B cell (primary cell): ENCODE data around the gene PKNOX2. TPM values are rescaled to one million over a fixed set of nuclear protein-coding genes. Genes with fewer than 3 reads are reported as not detected.

Experiments
- ATAC-seq: fragments of 200-7000 bp; cut with Tn5 transposase; one replicate; pipeline ENCODE4 v1.10.0; 2021; ENCODE audit warnings: low read depth, mild to moderate bottlenecking, moderate number of reproducible peaks, moderate library complexity
- CTCF ChIA-PET: fragments of 350-600 bp; sonication (Branson Sonifier 250); formaldehyde crosslinking; loops from one replicate; lab custom pipeline; 2021; ENCODE audit warnings: antibody characterized with exemption, inconsistent platforms; lab: Charles Lee
- POLR2A ChIA-PET: fragments of 350-600 bp; sonication (Branson Sonifier 250); formaldehyde crosslinking; loops from one replicate; lab custom pipeline; 2021; ENCODE audit warnings: antibody characterized with exemption; lab: Charles Lee
- DNase-seq: peaks from one replicate; pipeline ENCODE4 v3.0.0; 2013
- H2AFZ ChIP-seq: 2 replicates; pipeline ENCODE4 v1.6.1; 2012; ENCODE audit warnings: mild to moderate bottlenecking, low read depth, low read length; ENCODE audit not compliant: insufficient read depth, poor library complexity, severe bottlenecking
- H3K27ac ChIP-seq, 2 donors: 1 replicate in 1 of 2; 2 replicates in 1 of 2; pipeline ENCODE4 v1.5.1; 2012 to 2013; ENCODE audit warnings: low read length in 2 of 2, mild to moderate bottlenecking in 2 of 2, moderate library complexity in 1 of 2
- H3K27me3 ChIP-seq, 4 experiments: fragments of 200-600 bp in 1 of 4; sonication (generic) in 1 of 4; replicated peaks in 1 of 4; 1 replicate in 2 of 4; 2 replicates in 2 of 4; pipeline versions ENCODE4 v1.6.1 to v1.7.0; 2013 to 2016; ENCODE audit warnings: low read length in 3 of 4, mild to moderate bottlenecking in 2 of 4, mixed read lengths in 1 of 4, moderate library complexity in 1 of 4; ENCODE audit not compliant: insufficient read depth in 4 of 4, control insufficient read depth in 3 of 4; ENCODE audit errors: control extremely low read depth in 1 of 4
- H3K36me3 ChIP-seq, 2 experiments: replicated peaks in 1 of 2; 1 replicate in 1 of 2; 2 replicates in 1 of 2; pipeline versions ENCODE4 v1.6.1 to v1.7.1; 2013; ENCODE audit warnings: low read length in 1 of 2; ENCODE audit not compliant: insufficient read depth in 2 of 2, control insufficient read depth in 1 of 2; ENCODE audit errors: control extremely low read depth in 1 of 2, extremely low read depth in 1 of 2
- H3K4me1 ChIP-seq, 2 donors: fragments of 200-600 bp in 1 of 2; sonication (generic) in 1 of 2; 1 replicate in 1 of 2; 2 replicates in 1 of 2; pipeline versions ENCODE4 v1.5.1 to v1.6.1; 2013 to 2017; ENCODE audit warnings: low read length in 2 of 2; ENCODE audit not compliant: control insufficient read depth in 2 of 2, insufficient read depth in 2 of 2
- H3K4me2 ChIP-seq: replicated peaks from 2 replicates; pipeline ENCODE3; 2012; ENCODE audit warnings: mild to moderate bottlenecking, low read depth, low read length; ENCODE audit not compliant: poor library complexity, severe bottlenecking
- H3K4me3 ChIP-seq, 5 experiments: fragments of 200-600 bp in 1 of 5; sonication (generic) in 1 of 5; 1 replicate in 3 of 5; 2 replicates in 2 of 5; pipeline versions ENCODE4 v1.5.1 to v1.7.0; 2011 to 2016; ENCODE audit warnings: low read length in 4 of 5, mild to moderate bottlenecking in 4 of 5, low read depth in 2 of 5, control low read depth in 1 of 5, moderate library complexity in 1 of 5; ENCODE audit not compliant: insufficient read depth in 1 of 5; ENCODE audit errors: control extremely low read depth in 1 of 5, extremely low read depth in 1 of 5
- H3K79me2 ChIP-seq: fragments of 200-600 bp; sonication (generic); one replicate; pipeline ENCODE4 v1.6.0; 2016; ENCODE audit warnings: low read length; ENCODE audit not compliant: control insufficient read depth, insufficient read depth
- H3K9ac ChIP-seq: fragments of 200-600 bp; sonication (generic); 2 replicates; pipeline ENCODE4 v1.6.1; 2017; ENCODE audit warnings: mild to moderate bottlenecking, low read length, moderate library complexity
- H3K9me3 ChIP-seq, 3 donors: one replicate each; pipeline versions ENCODE4 v1.6.1 to v1.7.1; 2013; ENCODE audit warnings: low read length in 2 of 3; ENCODE audit not compliant: control insufficient read depth in 2 of 3, insufficient read depth in 1 of 3; ENCODE audit errors: control extremely low read depth in 1 of 3
- H4K20me1 ChIP-seq: 2 replicates; pipeline ENCODE4 v1.6.0; 2012; ENCODE audit warnings: mild to moderate bottlenecking, low read length; ENCODE audit not compliant: insufficient read depth, control insufficient read depth, poor library complexity, severe bottlenecking
- H3K27ac Mint-ChIP-seq: one replicate; pipeline ENCODE4 v1.8.0; 2021; ENCODE audit warnings: mixed read lengths
- H3K27me3 Mint-ChIP-seq: one replicate; pipeline ENCODE4 v1.8.0; 2021; ENCODE audit warnings: mixed read lengths
- H3K4me1 Mint-ChIP-seq: one replicate; pipeline ENCODE4 v1.8.0; 2021; ENCODE audit warnings: mixed read lengths
- H3K4me3 Mint-ChIP-seq: one replicate; pipeline ENCODE4 v1.8.0; 2021; ENCODE audit warnings: mixed read lengths
- H3K9me3 Mint-ChIP-seq: one replicate; pipeline ENCODE4 v1.8.0; 2022; ENCODE audit warnings: mixed read lengths; ENCODE audit not compliant: insufficient read depth
- CTCF ChIP-seq: fragments of 200-600 bp; IDR thresholded peaks from one replicate; pipeline ENCODE4 v1.8.0; 2022; ENCODE audit warnings: antibody characterized with exemption, mild to moderate bottlenecking
- EZH2 ChIP-seq: IDR thresholded peaks from 2 replicates; pipeline ENCODE4 v1.6.1; 2012; ENCODE audit warnings: borderline replicate concordance, low read depth, mild to moderate bottlenecking, moderate library complexity, low read length; ENCODE audit not compliant: insufficient read depth, poor library complexity, severe bottlenecking
- WGBS: methylation state at CpG from one replicate; pipeline ENCODE4 v1.1.5; 2013; ENCODE audit warnings: missing lambda C conversion rate; ENCODE audit not compliant: insufficient coverage; 5-methylcytosine and 5-hydroxymethylcytosine counted together
- intact Hi-C: fragments of 100-400 bp; cut with micrococcal nuclease; formaldehyde crosslinking; loops from one replicate; pipeline ENCODE4 v1.10.0; 2022
- polyA plus RNA-seq: library from polyadenylated mRNA; depleted of rRNA; stranded (reverse); fragments of >200 nt; gene quantifications from 2 replicates; pipeline ENCODE4 v1.2.3, GENCODE V29; 2012
- total RNA-seq, 2 donors: library from RNA; stranded (reverse); fragments of 120-200 nt in 1 of 2; gene quantifications; 1 replicate in 1 of 2; 2 replicates in 1 of 2; pipeline versions ENCODE4 v1.2.3 to v1.2.4, GENCODE V29; 2013 to 2022

Gene PKNOX2
- total and polyA plus RNA-seq, 2 donors (not counting 1 experiment from before 2014, with no cell fraction given), result not detected

GRCh38 chr11:125412177-125412496 is 247.6 kb downstream of the PKNOX2 start:
- H3K4me1 Mint-ChIP-seq, result no peaks in the 10 kb centered on the region
- Histone ChIP-seq H2AFZ (no peak overlapping the region), H3K27ac (no peak overlapping the region), H3K4me2 (no peak overlapping the region), H3K9me3 (no peaks in the 10 kb centered on the region), H3K4me1 (no peaks in the 10 kb centered on the region), H3K9ac (no peak overlapping the region), H3K27me3 (peaks cover 0 to 2% (median 0%) of the 10 kb centered on the region in 4 experiments), H4K20me1 (no peaks in the 10 kb centered on the region), H3K4me3 (no peak overlapping the region), H3K36me3 (no peaks in the 10 kb centered on the region), H3K79me2 (no peaks in the 10 kb centered on the region)
- H3K9me3 Mint-ChIP-seq, result no peaks in the 10 kb centered on the region
- ChIA-PET POLR2A (no interaction called here), CTCF (no interaction called here)
- DNase-seq, result no peak
- no peak overlapping the region for H3K27ac Mint-ChIP-seq
- no peak overlapping the region for H3K4me3 Mint-ChIP-seq
- no peak for TF ChIP-seq EZH2
- TF ChIP-seq CTCF, result no peak
- 89% methylated on average over 5 of the region's 7 CpGs for WGBS
- H3K27me3 Mint-ChIP-seq, result peaks cover 26% of the 10 kb centered on the region
- ATAC-seq, result no peak
- intact Hi-C loops, result no loop called here

GRCh38 chr11:125412509-125412908 is 248.0 kb downstream of the PKNOX2 start:
- DNase-seq (no peak), ATAC-seq (no peak)
- H3K27me3 Mint-ChIP-seq, result peaks cover 24% of the 10 kb centered on the region
- no peak overlapping the region for H3K4me2 ChIP-seq
- H3K27me3 ChIP-seq, result peaks cover 0 to 2% (median 0%) of the 10 kb centered on the region in 4 experiments
- no peaks in the 10 kb centered on the region for H3K36me3 ChIP-seq
- H3K79me2 ChIP-seq, result no peaks in the 10 kb centered on the region
- H3K9me3 ChIP-seq, result no peaks in the 10 kb centered on the region
- no peak for TF ChIP-seq CTCF
- no peak for TF ChIP-seq EZH2
- no peak overlapping the region for H3K9ac ChIP-seq
- no peaks in the 10 kb centered on the region for H3K4me1 ChIP-seq
- ChIA-PET CTCF (interaction anchor here (3.0 kb wide), 1 partner anchor 8 kb away, joined by 17 read pairs; no protein-coding TSS in a partner anchor), POLR2A (no interaction called here)
- 79% methylated on average over 5 of the region's 7 CpGs for whole genome bisulfite sequencing
- H3K9me3 Mint-ChIP-seq, result no peaks in the 10 kb centered on the region
- no peak overlapping the region for H3K27ac ChIP-seq
- H3K4me1 Mint-ChIP-seq, result no peaks in the 10 kb centered on the region
- intact Hi-C loops, result no loop called here
- H3K4me3 ChIP-seq, result no peak overlapping the region
- H4K20me1 ChIP-seq, result no peaks in the 10 kb centered on the region
- no peak overlapping the region for H3K27ac Mint-ChIP-seq
- H2AFZ ChIP-seq, result no peak overlapping the region
- no peak overlapping the region for H3K4me3 Mint-ChIP-seq
